Retina (tissue), 1 donor: ENCODE results near the gene REPS1.

Experiments
- DNase-seq: peaks from one replicate; pipeline ENCODE4 v3.0.0-alpha.2; 2016

The REPS1 gene

GRCh38 chr6:138912308-138912707 is 75.7 kb downstream of the REPS1 start:
- DNase-seq, result no peak

GRCh38 chr6:138909975-138910374 is 78.1 kb downstream of the REPS1 start:
- DNase-seq, result no peak

DNA sequence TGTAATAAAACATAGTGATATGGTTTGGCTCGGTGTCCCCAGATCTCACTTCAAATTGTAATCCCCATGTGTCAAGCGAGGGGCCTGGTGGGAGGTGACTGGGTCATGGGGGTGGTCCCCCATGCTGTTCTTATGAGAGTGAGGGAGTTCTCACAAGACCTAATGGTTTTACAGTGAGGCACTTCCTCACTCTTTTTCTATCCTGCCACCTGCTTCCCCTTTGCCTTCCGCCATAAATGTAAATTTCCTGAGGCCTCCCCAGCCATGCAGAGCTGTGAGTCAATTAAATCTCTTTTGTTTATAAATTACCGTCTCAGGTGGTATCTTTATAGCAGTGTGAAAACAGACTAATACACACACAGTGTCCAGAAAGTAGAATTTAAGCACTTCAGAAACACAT is 78.5 kb downstream of the REPS1 start:
- no peak for DNase-seq

GRCh38 chr6:138907167-138907566 is 80.9 kb downstream of the REPS1 start:
- DNase-seq, result no peak

DNA sequence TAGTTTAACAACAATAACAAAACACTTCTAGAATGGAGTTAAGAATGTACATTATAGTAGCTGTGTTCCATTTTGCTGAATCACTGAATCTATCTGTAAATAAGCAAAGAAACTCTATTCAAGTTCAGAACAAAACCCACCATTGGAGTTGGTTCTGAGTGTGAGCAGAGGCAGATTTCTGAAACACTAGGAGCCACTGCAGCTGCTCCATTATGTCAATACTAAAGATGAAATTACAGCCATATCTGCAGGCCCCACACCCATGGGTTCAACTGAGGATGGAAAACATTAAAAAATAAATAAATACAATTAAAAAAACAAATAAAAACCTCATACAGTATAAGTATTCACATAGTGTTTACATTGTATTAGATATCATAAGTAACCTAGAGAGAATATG is 91.0 kb downstream of the REPS1 start:
- DNase-seq, result no peak

- DNase-seq, result no peak
Measured at GRCh38 chr6:138896104-138896756, 91.8 kb downstream of the REPS1 start.

DNA sequence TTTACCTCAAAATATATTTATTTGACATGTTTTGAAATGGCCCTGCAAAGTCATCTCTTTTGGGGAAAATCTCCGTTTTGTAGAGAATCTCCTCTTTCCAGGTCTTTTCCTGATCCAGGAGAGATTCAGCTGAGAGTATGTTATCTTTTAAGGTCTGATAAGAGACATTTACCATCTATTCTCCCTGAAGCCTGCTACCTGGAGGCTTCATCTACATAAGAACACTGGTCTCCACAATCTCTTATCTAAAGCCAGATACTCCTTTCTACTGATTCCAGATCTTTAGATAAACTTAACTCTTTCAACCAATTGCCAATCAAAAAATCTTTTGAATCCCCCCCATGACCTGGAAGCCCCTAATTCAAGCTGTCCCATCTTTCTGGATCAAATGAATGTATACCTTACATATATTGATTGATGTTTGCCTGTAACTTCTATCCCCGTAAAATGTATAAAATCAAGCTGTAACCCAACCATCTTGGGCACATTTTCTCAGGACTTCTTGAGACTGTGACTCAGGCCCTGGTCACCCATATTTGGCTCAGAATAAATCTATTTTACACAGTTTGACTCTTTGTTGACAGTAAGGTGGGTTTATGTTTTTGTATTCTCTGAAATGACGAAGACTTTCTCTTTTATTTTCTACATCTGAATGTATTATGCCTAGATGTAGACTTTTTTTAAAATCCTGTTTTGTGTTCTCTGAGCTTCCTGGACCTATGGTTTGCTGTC is 96.6 kb downstream of the REPS1 start:
- DNase-seq, result no peak

GRCh38 chr6:138885156-138885819 is 102.8 kb downstream of the REPS1 start:
- no peak for DNase-seq

DNA sequence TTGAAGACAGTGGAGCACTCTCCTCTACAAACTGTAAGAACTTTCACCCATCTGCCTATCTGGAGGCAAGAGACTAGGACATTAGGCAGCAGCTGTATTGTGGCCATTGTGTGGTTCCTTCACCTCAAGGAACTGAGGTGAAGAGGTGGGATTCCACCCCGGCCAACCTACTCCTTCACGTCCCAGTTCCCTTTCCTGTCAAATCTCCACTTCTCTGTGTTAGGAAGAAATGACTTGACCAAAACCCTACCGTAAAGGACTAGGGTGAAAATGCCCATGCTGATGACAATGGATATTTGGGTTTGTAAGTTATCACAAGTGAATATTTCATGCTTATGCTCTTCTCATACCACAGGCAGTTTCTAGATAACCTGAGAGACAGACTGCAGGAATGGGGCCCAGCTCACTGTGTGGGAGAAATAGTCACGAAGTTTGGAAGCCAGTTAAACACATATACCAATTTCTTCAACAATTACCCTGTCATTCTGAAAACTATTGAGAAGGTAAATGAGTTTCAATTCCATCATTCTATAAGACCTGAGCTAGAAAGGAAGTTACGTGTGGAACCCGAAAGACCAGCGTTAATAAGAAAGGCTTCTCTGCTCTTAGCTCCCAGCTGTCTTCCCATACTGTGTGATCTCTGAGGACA is 105.6 kb downstream of the REPS1 start:
- DNase-seq, result no peak

- no peak for DNase-seq
Measured at GRCh38 chr6:138873191-138873590, 114.9 kb downstream of the REPS1 start.

DNA sequence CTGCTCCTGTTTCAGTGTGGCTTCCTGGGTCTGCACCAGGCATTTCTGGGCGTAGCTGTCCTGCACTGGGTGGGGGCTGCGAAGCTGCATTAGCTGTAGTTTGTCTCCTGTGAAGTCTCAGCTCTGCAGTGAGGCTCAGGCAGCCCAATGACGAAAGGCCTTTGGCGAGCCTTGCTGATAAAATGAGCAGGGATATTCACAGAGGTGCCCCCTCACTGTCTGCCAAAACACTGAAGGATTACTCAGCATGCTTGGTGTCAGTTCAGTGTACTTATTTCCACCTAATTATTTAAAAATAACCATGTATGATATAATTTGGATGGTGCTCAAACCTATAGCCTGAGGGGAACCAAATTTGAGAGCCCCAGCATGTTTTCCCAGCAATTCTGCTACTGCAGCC is 118.7 kb downstream of the REPS1 start:
- DNase-seq, result no peak

- no peak for DNase-seq
Measured at GRCh38 chr6:138868181-138868580, 119.9 kb downstream of the REPS1 start.

GRCh38 chr6:138865480-138866109 is 122.5 kb downstream of the REPS1 start:
- DNase-seq, result no peak

DNA sequence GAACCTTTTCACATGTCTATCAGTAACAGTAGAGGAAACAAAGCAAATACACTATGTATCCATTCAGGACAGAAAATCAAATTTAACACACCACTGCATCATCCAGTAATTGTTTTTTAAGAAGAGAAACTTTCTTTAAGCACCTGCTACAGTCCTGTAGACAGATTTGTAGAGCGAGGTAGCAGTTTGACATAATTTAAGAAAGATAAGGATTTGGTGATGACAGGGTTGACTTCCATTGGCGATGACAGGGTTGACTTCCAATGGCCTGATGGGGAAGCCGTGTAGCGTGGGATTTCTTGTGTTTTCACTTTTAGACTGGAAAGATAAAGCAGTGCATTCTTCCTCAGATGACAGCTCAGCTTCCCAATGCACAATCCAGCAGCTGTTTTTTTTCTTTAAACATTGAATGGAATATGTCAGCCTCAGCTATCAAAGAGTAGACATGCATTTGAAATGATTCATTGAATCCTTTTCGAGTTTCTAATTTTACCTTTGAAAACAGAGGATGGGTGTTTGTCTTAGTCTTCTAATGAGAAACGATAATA is 123.6 kb downstream of the REPS1 start:
- no peak for DNase-seq

DNA sequence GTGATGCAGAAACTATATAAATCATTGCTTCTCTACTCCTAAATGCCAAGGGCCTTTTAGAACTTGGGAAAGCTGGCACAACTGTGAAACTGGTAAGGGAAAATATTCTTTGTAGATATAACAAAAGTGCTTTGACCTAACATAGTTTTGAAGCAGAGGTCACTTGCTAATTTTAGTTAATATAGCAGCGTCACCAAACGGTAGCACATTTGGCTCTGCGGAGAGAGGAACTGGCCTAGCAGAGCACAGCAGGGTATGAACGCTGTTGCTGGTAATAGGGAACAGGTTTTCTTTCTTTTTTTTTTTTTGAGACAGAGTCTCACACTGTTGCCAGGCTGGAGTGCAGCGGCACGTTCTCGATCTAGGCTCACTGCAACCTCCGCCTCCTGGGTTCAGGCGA is 124.7 kb downstream of the REPS1 start:
- peak; percentile 18 for DNase-seq

DNA sequence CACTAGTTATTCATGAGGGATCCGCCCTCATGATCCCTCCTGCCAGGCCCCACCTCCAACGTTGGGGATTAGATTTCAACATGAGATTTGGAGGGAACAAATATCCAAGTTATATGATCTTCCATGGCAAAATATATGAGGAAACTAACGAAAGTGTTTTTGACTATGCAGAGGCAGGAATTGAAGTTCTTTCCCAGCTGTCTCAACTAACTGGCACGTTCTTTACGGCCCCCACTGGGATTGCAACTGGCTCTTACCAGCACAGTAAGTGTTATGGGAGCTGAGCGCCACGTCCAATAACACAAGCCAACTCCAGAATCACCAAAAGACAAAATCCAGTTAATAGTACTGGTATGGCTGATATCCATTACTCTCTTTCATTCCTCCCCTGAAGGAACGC is 125.6 kb downstream of the REPS1 start:
- no peak for DNase-seq

DNA sequence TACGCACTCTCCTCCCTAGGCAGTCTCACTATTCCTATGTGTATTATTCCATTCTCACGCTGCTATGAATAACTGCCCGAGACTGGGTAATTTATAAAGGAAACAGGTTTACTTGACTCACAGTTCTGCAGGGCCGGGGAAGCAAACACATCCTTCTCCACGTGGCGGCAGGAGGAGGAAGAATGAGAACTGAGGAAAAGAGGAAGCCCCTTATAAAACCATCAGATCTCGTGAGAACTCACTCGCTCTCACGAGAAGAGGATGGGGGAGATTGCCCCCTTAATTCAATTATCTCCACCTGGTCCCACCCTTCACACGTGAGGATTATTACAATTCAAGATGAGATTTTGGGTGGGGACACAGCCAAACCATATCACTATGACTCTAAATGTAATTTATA is 130.3 kb downstream of the REPS1 start:
- DNase-seq, result no peak

GRCh38 chr6:138856654-138857053 is 131.4 kb downstream of the REPS1 start:
- DNase-seq, result no peak
